ENCODE data around the gene SBF2.

DNA sequence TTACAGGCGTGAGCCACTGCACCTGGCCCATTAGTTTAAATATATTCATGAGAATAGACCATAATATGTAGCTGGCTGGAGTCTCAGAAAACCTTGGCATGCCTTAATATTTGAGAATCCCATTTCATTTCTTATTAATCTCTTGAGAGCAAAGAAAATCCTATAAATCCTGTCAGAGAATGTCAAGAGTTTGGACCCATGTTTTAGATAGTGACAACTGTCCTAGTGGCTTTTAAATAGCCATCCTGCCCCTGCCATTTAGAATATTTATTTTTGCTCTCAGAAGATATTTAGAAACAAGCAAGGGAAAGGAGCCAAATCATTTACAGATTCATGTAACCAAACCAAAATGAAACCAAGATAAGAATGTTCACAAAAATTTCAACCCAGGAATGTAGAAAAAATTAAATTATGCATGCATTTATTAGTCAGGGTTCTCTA is 522.9 kb downstream of the SBF2 start:
- TF ChIP-seq, protein P1, sequence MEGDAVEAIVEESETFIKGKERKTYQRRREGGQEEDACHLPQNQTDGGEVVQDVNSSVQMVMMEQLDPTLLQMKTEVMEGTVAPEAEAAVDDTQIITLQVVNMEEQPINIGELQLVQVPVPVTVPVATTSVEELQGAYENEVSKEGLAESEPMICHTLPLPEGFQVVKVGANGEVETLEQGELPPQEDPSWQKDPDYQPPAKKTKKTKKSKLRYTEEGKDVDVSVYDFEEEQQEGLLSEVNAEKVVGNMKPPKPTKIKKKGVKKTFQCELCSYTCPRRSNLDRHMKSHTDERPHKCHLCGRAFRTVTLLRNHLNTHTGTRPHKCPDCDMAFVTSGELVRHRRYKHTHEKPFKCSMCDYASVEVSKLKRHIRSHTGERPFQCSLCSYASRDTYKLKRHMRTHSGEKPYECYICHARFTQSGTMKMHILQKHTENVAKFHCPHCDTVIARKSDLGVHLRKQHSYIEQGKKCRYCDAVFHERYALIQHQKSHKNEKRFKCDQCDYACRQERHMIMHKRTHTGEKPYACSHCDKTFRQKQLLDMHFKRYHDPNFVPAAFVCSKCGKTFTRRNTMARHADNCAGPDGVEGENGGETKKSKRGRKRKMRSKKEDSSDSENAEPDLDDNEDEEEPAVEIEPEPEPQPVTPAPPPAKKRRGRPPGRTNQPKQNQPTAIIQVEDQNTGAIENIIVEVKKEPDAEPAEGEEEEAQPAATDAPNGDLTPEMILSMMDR (optimal IDR thresholded peaks at IDR 0.05 in 1 of 3, IDR thresholded peaks at IDR 0.05 in 1 of 3, conservative IDR thresholded peaks at IDR 0.05 in 1 of 3; ENCODE audit: extremely low read depth in 1 of 3, insufficient read depth in 2 of 3, low read length in 3 of 3) = no peak
- TF ChIP-seq EZH2 (IDR thresholded peaks at IDR 0.05; ENCODE audit: low read length) = no peak

Data from keratinocyte (primary cell).